Ovary (tissue), 9 donors: ENCODE results near the gene BACH2. TPM values are rescaled to one million over a fixed set of nuclear protein-coding genes. Genes with fewer than 3 reads are reported as not detected.

Experiments
- DNase-seq, 5 donors: peaks; one replicate each; pipeline ENCODE4 v3.0.0-alpha.2; 2019 to 2020
- H3K27ac ChIP-seq, 2 donors: fragments of 200-600 bp; one replicate each; pipeline versions ENCODE4 v1.5.1 to v1.8.0; 2019 to 2022
- H3K27me3 ChIP-seq: fragments of 200-600 bp; one replicate; pipeline ENCODE4 v1.8.0; 2022
- H3K36me3 ChIP-seq: fragments of 200-600 bp; sonication (generic); one replicate; pipeline ENCODE4 v1.5.1; 2019
- H3K4me1 ChIP-seq: one replicate; pipeline ENCODE4 v1.8.1; 2013; ENCODE audit warnings: mild to moderate bottlenecking, moderate library complexity; ENCODE audit not compliant: insufficient read depth
- H3K4me3 ChIP-seq: fragments of 200-600 bp; sonication (generic); one replicate; pipeline ENCODE4 v1.5.1; 2017
- H3K9me3 ChIP-seq, 2 donors: fragments of 200-600 bp in 1 of 2; sonication (generic) in 1 of 2; one replicate each; pipeline versions ENCODE4 v1.5.1 to v1.8.1; 2013 to 2019; ENCODE audit warnings: mild to moderate bottlenecking in 1 of 2, moderate library complexity in 1 of 2
- EP300 ChIP-seq: sonication (generic); formaldehyde crosslinking; IDR thresholded peaks from one replicate; pipeline ENCODE4 v1.6.1; 2017; ENCODE audit warnings: antibody characterized with exemption
- POLR2A ChIP-seq: fragments of 450-650 bp; IDR thresholded peaks from one replicate; pipeline ENCODE4 v1.6.1; 2017; ENCODE audit warnings: antibody characterized with exemption, mild to moderate bottlenecking, moderate library complexity
- WGBS, 3 donors: extraction: QIAGEN DNeasy Blood & Tissue Kit in 1 of 3; methylation state at CpG; one replicate each; pipeline versions ENCODE4 v1.1.5 to v1.1.7; 2013 to 2017; 5-methylcytosine and 5-hydroxymethylcytosine counted together
- intact Hi-C, 4 donors: fragments of 100-400 bp; cut with DNase I; formaldehyde crosslinking; loops; one replicate each; pipeline versions ENCODE4 v1.11.0 to v1.15.1; 2022 to 2023
- polyA plus RNA-seq, 2 donors: library from polyadenylated mRNA; stranded (reverse); fragments of 200-250 nt in 1 of 2; fragments of 350-450 nt in 1 of 2; fragmentation: Illumina TruSeq in 1 of 2; extraction: RNeasy Lipid Tissue Mini Kit (QIAGEN cat#74804) in 1 of 2; gene quantifications; one replicate each; pipeline ENCODE4 v1.2.3, GENCODE V29; 2013 to 2014
- total RNA-seq, 7 donors: library from RNA; depleted of rRNA in 2 of 7; stranded (reverse); fragments of >200 nt in 2 of 7; fragmentation: NEBNext Ultra II Directional in 3 of 7; extraction: Animal tissue kit (Norgen Biotek cat#: 25700) in 3 of 7; gene quantifications; one replicate each; pipeline versions ENCODE4 v1.1.0 to v1.2.4, GENCODE V29; 2016 to 2023
- TF ChIP-seq, protein P1 (sequence below), 3 donors: fragments of 450-650 bp in 2 of 3; fragments of 200-600 bp in 1 of 3; IDR thresholded peaks; one replicate each; pipeline versions ENCODE4 v1.5.1 to v1.8.0; 2016 to 2022; ENCODE audit warnings: antibody characterized with exemption in 3 of 3, mild to moderate bottlenecking in 1 of 3
- donor health status: DM: no; HTN: no; CAD: no; lungs with moderate emphysema.
- donor health status: DM: no; HTN: no; CAD: no.
- donor health status: Bipolar disorder and iron deficiency.
- donor health status: DM: yes; HTN: yes; CAD: no.
- donor health status: DM: no; HTN: no; CAD: no.
- donor health status: DM: yes; HTN: yes; CAD: no.

Gene BACH2
- total and polyA plus RNA-seq, 9 donors: 2.6 to 19.2 (median 10.5) TPM

- peak overlapping the region in 1 of 2 donors; percentile 44 for H3K27ac ChIP-seq
- no peaks in the 10 kb centered on the region for H3K4me1 ChIP-seq
- H3K4me3 ChIP-seq: no peak overlapping the region
- H3K27me3 ChIP-seq: no peaks in the 10 kb centered on the region
- intact Hi-C loops: loop anchor here in 1 of 4 donors (10.0 kb wide), 1 partner anchor 454 kb away; no protein-coding TSS in a partner anchor
- whole genome bisulfite sequencing, 3 donors: 57 to 73% (median 60%) methylated on average over 17 of the region's 17 CpGs
- H3K9me3 ChIP-seq: no peaks in the 10 kb centered on the region
- TF ChIP-seq EP300: no peak
- TF ChIP-seq, protein P1, sequence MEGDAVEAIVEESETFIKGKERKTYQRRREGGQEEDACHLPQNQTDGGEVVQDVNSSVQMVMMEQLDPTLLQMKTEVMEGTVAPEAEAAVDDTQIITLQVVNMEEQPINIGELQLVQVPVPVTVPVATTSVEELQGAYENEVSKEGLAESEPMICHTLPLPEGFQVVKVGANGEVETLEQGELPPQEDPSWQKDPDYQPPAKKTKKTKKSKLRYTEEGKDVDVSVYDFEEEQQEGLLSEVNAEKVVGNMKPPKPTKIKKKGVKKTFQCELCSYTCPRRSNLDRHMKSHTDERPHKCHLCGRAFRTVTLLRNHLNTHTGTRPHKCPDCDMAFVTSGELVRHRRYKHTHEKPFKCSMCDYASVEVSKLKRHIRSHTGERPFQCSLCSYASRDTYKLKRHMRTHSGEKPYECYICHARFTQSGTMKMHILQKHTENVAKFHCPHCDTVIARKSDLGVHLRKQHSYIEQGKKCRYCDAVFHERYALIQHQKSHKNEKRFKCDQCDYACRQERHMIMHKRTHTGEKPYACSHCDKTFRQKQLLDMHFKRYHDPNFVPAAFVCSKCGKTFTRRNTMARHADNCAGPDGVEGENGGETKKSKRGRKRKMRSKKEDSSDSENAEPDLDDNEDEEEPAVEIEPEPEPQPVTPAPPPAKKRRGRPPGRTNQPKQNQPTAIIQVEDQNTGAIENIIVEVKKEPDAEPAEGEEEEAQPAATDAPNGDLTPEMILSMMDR (IDR thresholded peaks at IDR 0.05): no peak
- TF ChIP-seq POLR2A: no peak
- H3K36me3 ChIP-seq: no peaks in the 10 kb centered on the region
- DNase-seq: no peak
Measured at GRCh38 chr6:89950446-89950845, 346.2 kb downstream of the BACH2 start.

GRCh38 chr6:89948876-89949275, 347.8 kb downstream of the BACH2 start:
- no peak overlapping the region for H3K27ac ChIP-seq
- H3K4me1 ChIP-seq: no peaks in the 10 kb centered on the region
- H3K4me3 ChIP-seq: no peak overlapping the region
- no peaks in the 10 kb centered on the region for H3K36me3 ChIP-seq
- 94 to 98% (median 95%) methylated on average over 5 of the region's 5 CpGs for WGBS, 3 donors
- H3K9me3 ChIP-seq: no peaks in the 10 kb centered on the region
- H3K27me3 ChIP-seq: no peaks in the 10 kb centered on the region
- intact Hi-C loops: no loop called here
- TF ChIP-seq, protein P1 (IDR thresholded peaks at IDR 0.05): no peak
- no peak for TF ChIP-seq POLR2A
- TF ChIP-seq EP300: no peak
- no peak for DNase-seq

- no peaks in the 10 kb centered on the region for H3K36me3 ChIP-seq
- 91 to 94% (median 91%) methylated on average over 1 of the region's 1 CpG for WGBS, 3 donors
- no peaks in the 10 kb centered on the region for H3K27me3 ChIP-seq
- intact Hi-C loops: loop anchor here in 2 of 4 donors (5.0 kb wide), 2 partner anchors 447 to 537 kb away; no protein-coding TSS in a partner anchor
- no peak overlapping the region for H3K27ac ChIP-seq
- TF ChIP-seq, protein P1 (IDR thresholded peaks at IDR 0.05): no peak
- TF ChIP-seq POLR2A (no peak), EP300 (no peak)
- H3K4me3 ChIP-seq: no peak overlapping the region
- H3K9me3 ChIP-seq: no peaks in the 10 kb centered on the region
- H3K4me1 ChIP-seq: peaks cover 4% of the 10 kb centered on the region
- no peak for DNase-seq
Measured at GRCh38 chr6:89944826-89945407, 351.7 kb downstream of the BACH2 start.

DNA sequence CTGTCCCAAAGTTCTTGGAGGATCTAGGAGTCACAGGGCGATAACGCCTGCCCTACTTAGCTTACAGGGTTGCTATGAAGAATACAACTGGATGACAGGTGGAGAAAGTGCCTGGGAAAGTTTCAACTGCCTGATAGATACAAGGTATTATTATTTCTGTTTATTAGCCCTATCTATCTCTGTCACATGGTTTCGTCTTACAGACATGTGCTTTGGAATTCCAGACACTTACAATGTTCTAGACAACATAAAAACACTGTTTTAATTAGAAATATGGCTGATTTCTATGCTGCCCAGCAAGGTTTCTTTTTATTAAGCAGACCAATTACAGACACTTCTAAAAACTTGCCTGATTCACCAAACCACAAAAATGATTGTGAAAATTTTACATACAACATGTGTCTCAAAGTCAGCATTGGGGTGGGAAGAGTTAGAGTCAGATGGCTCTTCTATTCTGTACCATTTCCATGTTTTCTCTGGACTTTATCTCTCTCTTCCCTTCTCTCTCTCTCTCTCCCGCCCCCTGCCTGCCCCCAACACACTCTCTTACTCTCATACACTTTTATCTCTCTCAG, 352.4 kb downstream of the BACH2 start:
- WGBS, 3 donors: 55 to 69% (median 58%) methylated on average over 4 of the region's 4 CpGs
- intact Hi-C loops: loop anchor here in 2 of 4 donors (5.0 kb wide), 2 partner anchors 448 to 538 kb away; no protein-coding TSS in a partner anchor
- TF ChIP-seq POLR2A: no peak
- TF ChIP-seq, protein P1 (IDR thresholded peaks at IDR 0.05): no peak
- no peak for TF ChIP-seq EP300

More for the DNA sequence above, 352.4 kb downstream of the BACH2 start:
- Histone ChIP-seq H3K27me3 (no peaks in the 10 kb centered on the region), H3K4me3 (no peak overlapping the region), H3K9me3 (no peaks in the 10 kb centered on the region), H3K27ac (no peak overlapping the region), H3K36me3 (no peaks in the 10 kb centered on the region), H3K4me1 (peaks cover 4% of the 10 kb centered on the region)
- DNase-seq: no peak
